GM23338 (cell line): ENCODE results near the gene CDR2L. TPM values are rescaled to one million over a fixed set of nuclear protein-coding genes. Genes with fewer than 3 reads are reported as not detected.

Experiments used
- ATAC-seq: fragments of 200-7000 bp; cut with Tn5 transposase; 3 replicates; pipeline ENCODE4 v1.9.1; 2020
- DNase-seq: peaks from one replicate; pipeline ENCODE4 v3.0.0-alpha.2; 2015; ENCODE audit warnings: low spot score
- H2AFZ ChIP-seq: fragments of 200-600 bp; sonication (generic); 2 replicates; pipeline ENCODE4 v1.8.0; 2016; ENCODE audit warnings: antibody characterized with exemption, mild to moderate bottlenecking, moderate library complexity
- H3F3A ChIP-seq: fragments of 200-600 bp; sonication (generic); replicated peaks from 2 replicates; pipeline ENCODE4 v1.8.0; 2017; ENCODE audit warnings: antibody characterized with exemption, mixed run types, low read depth
- H3K27ac ChIP-seq: fragments of 200-600 bp; sonication (generic); 2 replicates; pipeline ENCODE4 v1.6.1; 2016; ENCODE audit warnings: low read depth
- H3K27me3 ChIP-seq: fragments of 200-600 bp; sonication (generic); 2 replicates; pipeline ENCODE4 v1.8.0; 2016; ENCODE audit warnings: mild to moderate bottlenecking, mixed run types, moderate library complexity; ENCODE audit not compliant: insufficient read depth
- H3K36me3 ChIP-seq: fragments of 200-600 bp; sonication (generic); 2 replicates; pipeline ENCODE4 v1.8.0; 2016; ENCODE audit warnings: mild to moderate bottlenecking; ENCODE audit not compliant: insufficient read depth
- H3K4me1 ChIP-seq: fragments of 200-600 bp; sonication (generic); 2 replicates; pipeline ENCODE4 v1.8.0; 2016; ENCODE audit warnings: mild to moderate bottlenecking, moderate library complexity; ENCODE audit not compliant: insufficient read depth
- H3K4me2 ChIP-seq: fragments of 200-600 bp; sonication (generic); 2 replicates; pipeline ENCODE4 v1.7.1; 2017; ENCODE audit warnings: mixed run types
- H3K4me3 ChIP-seq: fragments of 200-600 bp; sonication (generic); 2 replicates; pipeline ENCODE4 v1.6.1; 2016; ENCODE audit warnings: mixed run types
- H3K79me2 ChIP-seq: fragments of 200-600 bp; sonication (generic); replicated peaks from 2 replicates; pipeline ENCODE4 v1.8.0; 2017; ENCODE audit warnings: mild to moderate bottlenecking; ENCODE audit not compliant: insufficient read depth
- H3K9me2 ChIP-seq: fragments of 200-600 bp; sonication (generic); 2 replicates; pipeline ENCODE4 v1.8.0; 2017; ENCODE audit not compliant: insufficient read depth
- H4K20me1 ChIP-seq: fragments of 200-600 bp; sonication (generic); replicated peaks from 2 replicates; pipeline ENCODE4 v1.8.0; 2017; ENCODE audit warnings: mild to moderate bottlenecking; ENCODE audit not compliant: insufficient read depth
- H3K27ac Mint-ChIP-seq: 2 replicates; pipeline ENCODE4 v1.8.0; 2020; ENCODE audit warnings: inconsistent platforms, mild to moderate bottlenecking, moderate library complexity, mixed read lengths
- H3K27me3 Mint-ChIP-seq: 3 replicates; pipeline ENCODE4 v1.8.0; 2022; ENCODE audit warnings: low read depth, mild to moderate bottlenecking, moderate library complexity, mixed read lengths, inconsistent platforms; ENCODE audit not compliant: insufficient read depth, poor library complexity
- H3K36me3 Mint-ChIP-seq: 3 replicates; pipeline ENCODE4 v1.8.0; 2021; ENCODE audit warnings: low read depth, mild to moderate bottlenecking, inconsistent platforms, moderate library complexity, mixed read lengths
- H3K4me1 Mint-ChIP-seq: 3 replicates; pipeline ENCODE4 v1.8.0; 2020; ENCODE audit warnings: mild to moderate bottlenecking, inconsistent platforms, mixed read lengths
- H3K4me3 Mint-ChIP-seq: 3 replicates; pipeline ENCODE4 v1.8.0; 2021; ENCODE audit warnings: moderate library complexity, mild to moderate bottlenecking, inconsistent platforms, mixed read lengths
- H3K9me3 Mint-ChIP-seq: 3 replicates; pipeline ENCODE4 v1.8.0; 2020; ENCODE audit warnings: moderate library complexity, mild to moderate bottlenecking, inconsistent platforms, mixed read lengths
- CREB1 ChIP-seq: fragments of 250-450 bp; sonication (Bioruptor Pico); IDR thresholded peaks from 2 replicates; pipeline ENCODE4 v1.5.0; 2020; ENCODE audit warnings: low read depth, mild to moderate bottlenecking, moderate library complexity
- CTCF ChIP-seq, 2 experiments: fragments of 200-600 bp in 1 of 2; sonication (generic) in 1 of 2; conservative IDR thresholded peaks; 2 replicates each; pipeline versions ENCODE4 v1.5.1 to v1.6.1; 2016 to 2017; ENCODE audit warnings: antibody characterized with exemption in 2 of 2, low read depth in 2 of 2, mild to moderate bottlenecking in 2 of 2, moderate library complexity in 1 of 2
- ETS1 ChIP-seq: IDR thresholded peaks from 2 replicates; pipeline ENCODE4 v1.6.1; 2016; ENCODE audit warnings: antibody characterized with exemption
- EZH2 ChIP-seq: fragments of 200-600 bp; sonication (generic); IDR thresholded peaks from one replicate; pipeline ENCODE4 v1.8.0; 2017; ENCODE audit warnings: antibody characterized with exemption, mild to moderate bottlenecking, low read depth; ENCODE audit not compliant: unreplicated experiment
- EZH2phosphoT487 ChIP-seq: fragments of 200-600 bp; sonication (generic); IDR thresholded peaks from one replicate; pipeline ENCODE4 v1.8.1; 2018; ENCODE audit warnings: antibody characterized with exemption; ENCODE audit not compliant: unreplicated experiment
- JUNB ChIP-seq: IDR thresholded peaks from one replicate; pipeline ENCODE4 v1.6.1; 2016; ENCODE audit warnings: antibody characterized with exemption; ENCODE audit not compliant: unreplicated experiment
- NANOG ChIP-seq: IDR thresholded peaks from 2 replicates; pipeline ENCODE4 v1.6.1; 2016; ENCODE audit warnings: antibody characterized with exemption, borderline replicate concordance
- ZNF114 ChIP-seq: fragments of 250-450 bp; sonication (Bioruptor Pico); IDR thresholded peaks from 2 replicates; pipeline ENCODE4 v1.5.0; 2020; ENCODE audit warnings: mild to moderate bottlenecking, moderate library complexity
- ZNF331 ChIP-seq: fragments of 250-450 bp; sonication (Bioruptor Pico); IDR thresholded peaks from 2 replicates; pipeline ENCODE4 v1.5.0; 2020; ENCODE audit warnings: low read depth, mild to moderate bottlenecking, moderate library complexity
- ZNF462 ChIP-seq: fragments of 250-450 bp; sonication (Bioruptor Pico); IDR thresholded peaks from 2 replicates; pipeline ENCODE4 v1.5.0; 2020; ENCODE audit warnings: mild to moderate bottlenecking, moderate library complexity
- polyA plus RNA-seq: library from polyadenylated mRNA; unstranded; fragments of >200 nt; fragmentation: Nextera tagmentation; extraction: Ambion mirVana; gene quantifications from 2 replicates; pipeline ENCODE4 v1.2.1, GENCODE V29; 2016
- total RNA-seq: library from RNA; depleted of rRNA; stranded (reverse); fragments of >200 nt; shearing (Covaris generic); gene quantifications from 2 replicates; pipeline ENCODE4 v1.2.3, GENCODE V29; 2014

CDR2L gene
- total and polyA plus RNA-seq, 2 experiments from 2014 or later = 17.7 to 35.8 TPM

DNA sequence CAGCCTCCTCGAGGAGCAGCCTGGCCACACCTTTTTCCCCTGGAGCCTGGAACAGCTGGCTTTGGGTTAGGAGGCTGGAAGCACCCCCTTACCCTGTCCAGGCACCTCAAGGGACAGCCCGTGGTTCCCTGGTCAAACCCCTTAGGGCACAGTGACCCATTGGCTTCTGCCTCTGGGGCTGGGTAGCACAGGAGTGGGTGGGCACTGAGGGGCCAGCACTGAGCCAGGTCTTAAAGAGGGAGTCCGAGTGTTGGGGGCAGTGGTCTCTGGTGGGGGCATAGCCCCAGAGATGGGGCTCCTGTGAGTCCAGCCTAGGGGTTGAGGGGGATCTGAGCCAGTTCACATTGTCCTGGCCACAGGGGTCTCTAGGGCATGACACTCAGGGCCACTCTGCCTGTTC is 36.4 kb upstream of the CDR2L start:
- no peaks in the 10 kb centered on the region for H3K36me3 Mint-ChIP-seq
- H3K4me2 ChIP-seq = no peak overlapping the region
- H4K20me1 ChIP-seq = no peaks in the 10 kb centered on the region
- no peak overlapping the region for H3K4me3 ChIP-seq
- no peaks in the 10 kb centered on the region for H3K9me2 ChIP-seq
- H3K27ac ChIP-seq = no peak overlapping the region
- ATAC-seq (no peak), DNase-seq (no peak)
- H3F3A ChIP-seq = no peaks in the 10 kb centered on the region
- peaks cover 9% of the 10 kb centered on the region for H3K27me3 Mint-ChIP-seq
- no peaks in the 10 kb centered on the region for H3K79me2 ChIP-seq
- no peak overlapping the region for H2AFZ ChIP-seq
- H3K4me1 Mint-ChIP-seq = peaks cover 9% of the 10 kb centered on the region; the same call in 2 of the 3 replicates
- H3K9me3 Mint-ChIP-seq = no peaks in the 10 kb centered on the region
- no peak overlapping the region for H3K27ac Mint-ChIP-seq
- no peaks in the 10 kb centered on the region for H3K27me3 ChIP-seq
- TF ChIP-seq ZNF331 (CRISPR knock-in tag) = no peak
- no peak overlapping the region for H3K4me3 Mint-ChIP-seq
- H3K36me3 ChIP-seq = no peaks in the 10 kb centered on the region
- H3K4me1 ChIP-seq = peaks cover 5% of the 10 kb centered on the region; the same call in 1 of the 2 replicates

DNA sequence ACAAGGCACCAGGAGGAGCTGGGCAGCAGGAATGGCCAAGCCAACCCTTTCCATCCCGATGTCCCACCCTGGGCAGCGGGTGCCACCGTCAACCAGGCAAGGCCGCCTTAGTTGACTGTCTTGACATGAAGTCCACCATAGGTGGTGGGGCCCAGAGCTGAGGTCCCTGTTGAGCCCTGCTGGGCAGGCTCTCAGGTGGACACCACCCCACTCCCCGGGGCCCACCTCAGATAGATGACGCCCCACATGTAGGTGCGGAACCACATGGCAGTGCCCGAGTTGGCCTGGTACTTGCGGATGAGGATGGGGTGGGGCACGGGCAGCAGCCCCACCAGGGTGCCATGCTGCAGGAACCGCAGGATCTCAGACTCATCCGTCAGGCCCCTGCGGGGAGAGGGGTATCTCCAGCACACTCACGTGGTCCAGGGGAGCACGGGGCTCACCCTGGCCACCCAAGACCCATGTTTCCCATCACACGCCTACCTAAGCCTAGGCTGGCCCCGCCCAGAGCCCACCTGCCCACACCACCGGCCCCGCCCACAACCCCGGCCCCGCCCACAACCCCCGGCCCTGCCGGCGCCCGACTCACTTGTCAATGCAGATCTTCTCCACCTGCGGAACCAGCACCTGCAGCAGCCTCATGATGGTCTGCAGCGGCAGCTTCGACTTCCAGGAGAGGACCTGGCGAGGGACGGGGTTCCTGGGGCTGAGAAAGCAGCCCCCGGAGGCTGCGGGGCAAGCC is 35.6 kb upstream of the CDR2L start:
- H3K36me3 ChIP-seq = no peaks in the 10 kb centered on the region
- no peaks in the 10 kb centered on the region for H3K36me3 Mint-ChIP-seq
- no peaks in the 10 kb centered on the region for H3K9me3 Mint-ChIP-seq
- H3K27me3 ChIP-seq = no peaks in the 10 kb centered on the region
- H4K20me1 ChIP-seq = no peaks in the 10 kb centered on the region
- H3K9me2 ChIP-seq = no peaks in the 10 kb centered on the region
- no peak overlapping the region for H3K4me3 Mint-ChIP-seq
- peak overlapping the region; percentile 51; the same call in 1 of the 2 replicates for H3K4me2 ChIP-seq
- H3K79me2 ChIP-seq = no peaks in the 10 kb centered on the region
- no peaks in the 10 kb centered on the region for H3F3A ChIP-seq
- peak overlapping the region; percentile 18; the same call in 1 of the 2 replicates for H2AFZ ChIP-seq
- H3K27ac Mint-ChIP-seq = no peak overlapping the region
- DNase-seq = peak; percentile 75
- peaks cover 5% of the 10 kb centered on the region; the same call in 1 of the 2 replicates for H3K4me1 ChIP-seq
- no peak overlapping the region for H3K27ac ChIP-seq
- no peak overlapping the region for H3K4me3 ChIP-seq
- peaks cover 9% of the 10 kb centered on the region; the same call in 2 of the 3 replicates for H3K4me1 Mint-ChIP-seq
- ATAC-seq = peak; percentile 82
- H3K27me3 Mint-ChIP-seq = peaks cover 11% of the 10 kb centered on the region
- TF ChIP-seq NANOG (no peak), ZNF462 (CRISPR knock-in tag) (no peak), CTCF (conservative IDR thresholded peaks at IDR 0.05; ENCODE audit: low read depth in 2 of 2) (no peak), EZH2 (no peak), JUNB (no peak), ZNF114 (CRISPR knock-in tag) (no peak), ZNF331 (CRISPR knock-in tag) (no peak), EZH2phosphoT487 (no peak), ETS1 (no peak), CREB1 (CRISPR knock-in tag) (no peak)
